Activated CD8-positive, alpha-beta memory T cell treated with anti-CD3 and anti-CD28 coated beads, Interleukin-2, amount 50 U/mL, for 24 hours (primary cell): ENCODE results near the gene TMPRSS3.

Experiments
- DNase-seq: peaks from one replicate; pipeline ENCODE4 v3.0.0-alpha.2; 2020; ENCODE audit errors: extremely low read depth

Gene TMPRSS3

GRCh38 chr21:42336054-42336453 is 59.8 kb downstream of the TMPRSS3 start:
- DNase-seq: no peak

GRCh38 chr21:42332557-42333317 is 63.1 kb downstream of the TMPRSS3 start:
- no peak for DNase-seq

DNA sequence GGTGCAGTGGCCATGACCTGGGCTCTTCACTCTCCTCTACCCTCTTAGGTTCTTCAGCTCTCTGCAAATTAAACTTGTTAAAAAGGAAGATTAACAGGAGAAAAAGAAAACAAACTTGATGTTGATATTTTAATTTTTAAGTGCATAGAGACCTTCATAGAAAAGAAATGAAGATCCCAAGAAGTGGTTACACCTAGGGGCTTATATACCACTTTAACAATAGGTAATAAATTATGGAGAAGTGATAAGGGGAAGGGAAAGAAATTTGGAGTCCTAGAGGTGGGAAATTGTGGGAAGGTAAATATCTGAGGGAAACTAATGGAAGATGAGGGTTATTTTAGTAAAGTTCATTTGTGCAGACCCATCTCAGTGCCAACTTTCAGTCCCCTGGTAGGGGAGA is 64.2 kb downstream of the TMPRSS3 start:
- no peak for DNase-seq

DNA sequence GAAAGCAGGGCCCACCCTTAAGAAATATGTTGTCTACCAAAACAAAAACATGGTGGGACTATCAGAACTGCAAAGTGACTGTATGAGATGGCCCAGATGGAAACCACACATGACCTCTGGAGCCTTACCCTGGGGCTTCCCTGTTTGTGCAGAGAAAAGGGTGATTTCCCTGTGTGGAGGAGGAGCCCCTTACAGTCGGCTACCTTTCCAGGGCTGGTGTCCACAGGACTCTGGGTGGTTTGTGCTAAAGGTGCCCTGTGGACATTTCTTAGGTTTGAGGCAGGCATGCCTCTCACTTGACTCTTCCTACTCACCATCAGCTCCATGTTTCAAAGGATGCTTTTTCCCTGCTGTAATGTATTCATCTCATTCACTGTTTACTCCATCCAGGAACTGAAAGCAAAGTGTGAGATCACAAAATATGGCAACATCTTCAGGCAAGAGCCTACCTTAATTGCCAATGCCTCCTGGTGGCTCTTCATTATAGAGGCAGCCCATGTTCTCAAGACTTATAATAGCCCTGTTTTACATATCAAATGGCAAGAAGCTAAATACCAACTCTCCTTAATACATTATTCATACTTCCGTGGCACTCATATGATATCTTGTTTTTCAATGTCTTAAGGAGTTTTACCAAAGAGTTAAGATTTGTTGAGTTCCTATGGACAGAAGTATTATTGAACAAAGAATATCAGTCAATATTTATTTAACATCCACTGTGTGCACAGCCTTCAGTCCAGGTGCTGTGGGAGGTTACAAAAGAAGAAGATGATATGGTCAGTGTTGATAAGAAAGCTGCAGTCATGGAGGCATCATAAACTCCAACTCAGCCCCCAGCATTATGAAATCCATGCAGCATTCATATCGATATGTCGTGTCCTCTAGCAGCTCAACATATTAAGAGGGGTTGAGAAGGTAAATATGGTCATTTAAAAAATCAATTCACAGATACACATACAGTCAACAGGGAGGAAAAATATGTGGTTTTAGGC is 65.2 kb downstream of the TMPRSS3 start:
- no peak for DNase-seq

DNA sequence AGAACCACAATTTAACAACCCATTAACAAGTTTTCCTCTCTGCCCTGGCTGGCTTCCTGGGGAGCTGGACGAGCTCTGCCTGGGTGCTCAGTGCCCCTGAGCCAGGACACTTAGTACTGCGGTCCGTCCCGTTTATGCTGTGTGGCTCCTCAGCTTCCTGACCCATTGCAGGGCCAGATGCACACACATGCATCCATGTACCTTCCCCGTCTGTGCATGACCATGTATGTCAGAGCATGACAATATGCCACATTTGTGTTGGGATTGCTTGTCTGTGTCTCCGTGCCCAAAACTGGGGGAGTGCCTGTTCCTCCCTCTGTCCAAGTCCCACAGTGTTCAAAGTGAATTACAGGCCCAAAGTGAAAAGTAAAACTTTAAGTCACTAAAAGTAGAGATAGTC is 71.0 kb downstream of the TMPRSS3 start:
- no peak for DNase-seq
